HG02970 (cell line): ENCODE measurements around the gene CD244.

Source experiments
- ATAC-seq: cut with Tn5 transposase; IDR thresholded peaks from one replicate; pipeline ENCODE4 v1.9.1; 2021; ENCODE audit warnings: mild to moderate bottlenecking, moderate library complexity, moderate number of reproducible peaks; ENCODE audit not compliant: unreplicated experiment, low FRiP score

The CD244 gene

DNA sequence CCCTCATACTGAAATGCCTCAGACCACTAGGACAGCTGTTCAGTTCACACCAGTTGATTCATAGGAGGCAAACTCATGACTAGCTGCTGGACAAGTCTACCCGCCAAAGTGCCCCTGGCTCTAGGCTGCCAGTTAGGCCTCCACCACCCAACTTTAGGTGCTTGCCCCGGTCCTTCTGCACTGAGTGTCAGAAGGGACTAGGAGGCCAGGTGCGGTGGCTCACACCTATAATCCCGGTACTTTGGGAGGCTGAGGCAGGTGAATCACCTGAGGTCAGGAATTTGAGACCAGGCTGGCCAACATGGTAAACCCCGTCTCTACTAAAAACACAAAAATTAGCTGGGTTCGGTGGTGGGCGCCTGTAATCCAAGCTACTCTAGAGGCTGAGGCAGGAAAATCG is 47.8 kb downstream of the CD244 start:
- ATAC-seq, result no peak

- no peak for ATAC-seq
These were observed 48.4 kb downstream of the CD244 start for GRCh38 chr1:160814316-160814715.

DNA sequence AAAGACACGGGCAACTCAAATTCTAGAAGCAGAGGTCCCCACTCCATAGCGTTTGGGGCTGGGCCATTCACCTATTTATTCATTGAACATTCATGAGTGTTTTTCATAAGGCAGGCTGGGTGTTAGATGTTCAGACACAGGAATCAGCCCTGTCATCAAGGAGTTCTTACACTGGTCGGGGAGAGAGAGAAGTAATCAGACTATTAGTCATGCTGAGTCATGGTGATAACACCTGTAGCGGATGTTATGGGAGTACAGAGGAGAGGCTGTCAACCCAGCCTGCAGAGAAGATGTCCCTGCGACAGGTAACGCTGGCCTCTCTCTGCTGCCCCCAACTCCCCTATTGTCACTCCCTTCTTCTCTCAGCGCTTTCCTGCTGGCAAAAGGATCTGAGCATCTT is 49.5 kb downstream of the CD244 start:
- ATAC-seq, result no peak

GRCh38 chr1:160811147-160811546 is 51.5 kb downstream of the CD244 start:
- no peak for ATAC-seq

DNA sequence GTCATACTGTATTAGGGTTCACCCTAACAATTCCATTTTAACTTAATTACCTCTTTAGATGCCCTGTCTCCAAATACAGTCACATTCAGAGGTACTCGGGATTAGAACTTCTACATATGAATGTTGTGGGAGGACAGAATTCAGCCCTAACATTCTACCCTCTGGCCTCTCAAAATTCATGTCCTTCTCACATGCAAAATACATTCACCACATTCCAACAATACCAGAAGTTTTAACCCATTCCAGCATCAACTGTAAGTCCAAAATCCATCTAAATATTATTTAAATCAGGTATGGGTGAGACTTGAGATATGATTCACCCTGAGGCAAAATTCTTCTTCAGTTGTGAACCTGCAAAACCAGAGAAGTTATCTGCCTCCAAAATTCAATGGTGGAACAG is 52.2 kb downstream of the CD244 start:
- ATAC-seq, result no peak

DNA sequence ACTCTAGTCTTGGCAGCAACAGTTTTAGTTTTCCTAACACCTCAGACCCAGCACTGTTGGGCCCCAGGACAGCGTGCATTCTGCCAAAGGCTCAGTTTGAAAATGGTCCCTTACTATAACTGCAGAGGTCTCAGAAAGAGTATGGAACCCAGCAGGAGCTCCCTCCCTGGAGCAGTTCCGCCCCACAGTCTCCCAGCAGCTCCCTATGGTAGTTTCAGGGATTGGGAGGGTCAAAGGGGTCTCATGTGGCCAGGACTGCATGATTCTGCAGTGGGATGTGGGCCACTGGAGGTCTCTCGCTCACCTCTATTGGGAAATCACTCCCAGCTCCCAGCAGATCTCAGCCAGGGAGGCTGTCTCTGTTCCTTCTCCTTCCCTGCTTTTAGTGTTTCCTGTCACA is 54.4 kb downstream of the CD244 start:
- no peak for ATAC-seq

- ATAC-seq, result no peak
These were observed 54.9 kb downstream of the CD244 start for GRCh38 chr1:160807738-160808137.

GRCh38 chr1:160807247-160807646 is 55.4 kb downstream of the CD244 start:
- ATAC-seq, result no peak

DNA sequence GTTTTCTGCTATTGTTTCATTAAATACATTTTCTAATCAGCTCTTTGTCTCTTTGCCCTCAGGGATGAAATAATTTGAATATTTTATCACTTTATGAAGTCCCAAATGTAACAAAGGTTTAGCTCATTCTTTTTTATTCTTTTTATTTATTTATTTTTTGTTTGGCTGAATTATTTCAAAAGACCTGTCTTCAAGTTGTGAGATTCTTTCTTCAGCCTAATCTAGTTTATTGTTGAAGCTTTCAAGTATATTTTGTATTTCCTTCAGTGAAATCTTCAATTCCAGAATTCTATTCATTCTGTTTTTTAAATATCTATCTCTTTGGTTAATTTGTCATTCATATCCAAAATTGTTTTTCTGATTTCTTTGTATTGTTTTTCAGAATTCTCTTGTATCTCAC is 55.9 kb downstream of the CD244 start:
- ATAC-seq, result no peak

GRCh38 chr1:160806109-160806665 is 56.5 kb downstream of the CD244 start:
- no peak for ATAC-seq

GRCh38 chr1:160801836-160802580 is 60.7 kb downstream of the CD244 start:
- no peak for ATAC-seq

GRCh38 chr1:160800645-160801408 is 61.9 kb downstream of the CD244 start:
- ATAC-seq, result no peak

DNA sequence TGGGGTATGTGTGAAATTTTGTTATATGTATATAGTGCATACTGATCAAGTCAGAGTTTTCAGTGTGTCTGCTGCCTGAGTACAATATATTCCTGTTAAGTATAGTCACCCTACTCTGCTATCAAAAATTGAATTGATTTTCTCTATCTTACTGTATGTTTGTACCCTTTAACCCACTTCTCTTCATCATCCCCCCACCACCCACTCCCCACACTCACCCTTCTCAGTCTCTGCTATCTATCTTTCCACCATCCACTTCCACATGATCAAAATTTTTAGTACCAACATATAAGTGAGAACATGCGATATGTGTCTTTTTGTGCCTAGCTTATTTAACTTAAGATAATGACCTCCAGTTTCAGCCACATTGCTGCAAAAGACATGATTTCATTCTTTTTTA is 62.5 kb downstream of the CD244 start:
- ATAC-seq, result no peak

DNA sequence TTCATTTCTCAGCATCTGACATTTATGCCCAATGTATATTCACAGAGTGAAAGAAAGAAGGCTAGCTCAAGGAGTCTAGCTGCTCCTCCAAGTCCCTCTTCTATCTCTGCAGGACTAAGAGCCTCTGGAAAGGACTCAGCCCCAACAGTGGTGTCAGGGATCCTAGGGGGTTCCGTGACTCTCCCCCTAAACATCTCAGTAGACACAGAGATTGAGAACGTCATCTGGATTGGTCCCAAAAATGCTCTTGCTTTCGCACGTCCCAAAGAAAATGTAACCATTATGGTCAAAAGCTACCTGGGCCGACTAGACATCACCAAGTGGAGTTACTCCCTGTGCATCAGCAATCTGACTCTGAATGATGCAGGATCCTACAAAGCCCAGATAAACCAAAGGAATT is 63.0 kb downstream of the CD244 start:
- ATAC-seq, result no peak

- no peak for ATAC-seq
These were observed 64.2 kb downstream of the CD244 start for GRCh38 chr1:160798439-160798838.

GRCh38 chr1:160797861-160798273 is 64.8 kb downstream of the CD244 start:
- ATAC-seq, result no peak

DNA sequence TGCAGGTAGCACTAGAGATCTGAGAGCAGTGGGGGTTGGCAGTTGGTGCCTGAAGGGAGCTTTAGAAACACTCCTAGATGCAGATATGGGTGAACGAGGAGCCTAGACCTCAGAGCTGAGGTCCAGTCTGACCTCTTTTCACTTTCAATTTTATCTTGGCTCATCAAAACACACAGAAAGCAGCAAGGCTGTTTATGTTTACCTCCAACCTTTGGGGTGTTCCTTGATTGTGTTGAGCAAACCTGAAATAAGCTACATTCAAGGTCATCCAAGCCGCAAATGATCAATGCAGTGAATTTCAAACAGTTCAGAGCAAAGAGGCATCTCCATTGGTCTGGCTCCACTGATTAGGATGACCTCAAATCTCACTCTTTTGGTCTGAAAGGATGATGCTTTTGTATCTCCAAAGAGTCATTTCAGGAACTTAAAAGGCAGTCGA is 65.4 kb downstream of the CD244 start:
- no peak for ATAC-seq

DNA sequence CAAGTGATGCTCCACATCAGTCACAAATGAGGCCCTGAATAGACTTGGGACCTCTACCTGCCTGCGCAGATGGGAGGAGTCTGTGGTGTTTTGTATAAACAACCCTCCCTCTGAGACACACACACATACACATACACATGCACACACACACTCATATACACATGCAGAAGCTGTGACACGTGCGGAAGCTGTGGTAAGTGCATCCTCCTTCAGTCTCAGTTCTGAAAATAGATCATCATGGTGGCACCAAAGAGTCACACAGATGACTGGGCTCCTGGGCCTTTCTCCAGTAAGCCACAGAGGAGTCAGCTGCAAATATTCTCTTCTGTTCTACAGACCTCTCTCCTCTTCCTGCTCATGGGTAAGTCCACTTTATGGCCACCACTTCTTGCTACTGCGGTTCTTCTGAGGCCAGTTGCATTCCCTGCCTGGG is 66.7 kb downstream of the CD244 start, which contains the start of gene LY9:
Gene LY9 (plus strand): TSS at position 224 of the 433 bp plus-strand sequence. CDS start 14 bp downstream, at position 238.
- peak; percentile 67 for ATAC-seq

GRCh38 chr1:160794376-160794775 is 68.3 kb downstream of the CD244 start:
- ATAC-seq, result no peak

DNA sequence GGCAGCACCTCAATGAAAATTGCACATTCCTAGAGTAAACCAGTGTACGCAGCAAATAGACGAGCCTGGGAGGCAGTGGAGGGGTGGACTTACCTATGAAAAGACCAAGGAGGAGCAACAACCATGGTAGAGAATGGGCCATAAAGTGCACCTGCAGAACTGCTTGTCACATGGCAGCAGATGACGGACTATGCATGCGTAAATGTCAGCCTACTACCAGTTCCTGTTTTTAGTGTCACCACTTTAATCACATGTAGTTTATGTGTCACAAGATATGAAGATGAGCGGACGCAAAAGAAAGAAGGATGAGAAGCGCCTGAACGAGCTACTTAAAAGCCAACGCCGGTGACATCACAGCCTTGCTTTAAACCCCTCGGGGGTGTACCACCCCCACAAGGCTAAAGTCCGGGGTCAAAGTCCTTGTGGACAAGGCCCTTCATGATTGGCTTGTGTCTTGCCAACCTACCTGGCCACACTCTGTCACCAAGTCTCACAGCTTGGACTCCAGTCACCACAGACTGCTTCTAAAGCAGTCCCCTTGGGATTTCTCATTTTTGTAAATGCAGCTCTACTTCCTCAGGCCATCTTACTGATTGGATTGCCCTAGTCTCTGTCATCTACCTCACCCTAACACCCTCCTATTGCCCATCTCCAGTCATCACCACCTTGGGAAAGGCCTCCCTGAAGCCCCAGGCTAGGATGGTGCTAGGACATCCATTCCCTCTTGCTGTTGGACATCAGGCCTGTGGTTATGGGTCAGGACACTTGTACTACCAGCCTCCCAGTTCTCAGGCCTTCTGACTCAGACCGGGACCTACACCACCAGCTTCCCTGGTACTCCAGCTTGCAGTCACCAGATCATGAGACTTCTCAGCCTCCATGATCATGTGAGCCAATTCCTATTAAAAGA is 72.7 kb downstream of the CD244 start:
- ATAC-seq, result peak; percentile 74
